GM23248 (cell line): ENCODE measurements around the gene DACH1. TPM values are rescaled to one million over a fixed set of nuclear protein-coding genes. Genes with fewer than 3 reads are reported as not detected.

Experiments used
- DNase-seq: peaks from one replicate; pipeline ENCODE4 v3.0.0-alpha.2; 2015
- H2AFZ ChIP-seq: fragments of 200-600 bp; sonication (generic); 2 replicates; pipeline ENCODE4 v1.6.1; 2016; ENCODE audit warnings: antibody characterized with exemption
- H3F3A ChIP-seq: fragments of 200-600 bp; sonication (generic); 2 replicates; pipeline ENCODE4 v1.6.1; 2016; ENCODE audit warnings: mild to moderate bottlenecking, antibody characterized with exemption, mixed run types; ENCODE audit not compliant: insufficient read depth
- H3K27ac ChIP-seq: fragments of 200-600 bp; sonication (generic); 2 replicates; pipeline ENCODE4 v1.5.1; 2016; ENCODE audit warnings: mild to moderate bottlenecking
- H3K27me3 ChIP-seq: fragments of 200-600 bp; sonication (generic); replicated peaks from 2 replicates; pipeline ENCODE4 v1.6.1; 2016; ENCODE audit warnings: mild to moderate bottlenecking; ENCODE audit not compliant: insufficient read depth
- H3K36me3 ChIP-seq: fragments of 200-600 bp; sonication (generic); 2 replicates; pipeline ENCODE4 v1.6.1; 2016; ENCODE audit warnings: low read depth, mild to moderate bottlenecking
- H3K4me1 ChIP-seq: fragments of 200-600 bp; sonication (generic); 2 replicates; pipeline ENCODE4 v1.6.1; 2016; ENCODE audit warnings: mild to moderate bottlenecking; ENCODE audit not compliant: insufficient read depth
- H3K4me2 ChIP-seq: fragments of 200-600 bp; sonication (generic); one replicate; pipeline ENCODE4 v1.6.1; 2016; ENCODE audit warnings: mild to moderate bottlenecking; ENCODE audit not compliant: unreplicated experiment
- H3K4me3 ChIP-seq: fragments of 200-600 bp; sonication (generic); 2 replicates; pipeline ENCODE4 v1.5.1; 2016; ENCODE audit warnings: mild to moderate bottlenecking
- H3K79me2 ChIP-seq: fragments of 200-600 bp; sonication (generic); 2 replicates; pipeline ENCODE4 v1.6.1; 2016; ENCODE audit warnings: mild to moderate bottlenecking; ENCODE audit not compliant: insufficient read depth
- H3K9ac ChIP-seq: fragments of 200-600 bp; sonication (generic); 2 replicates; pipeline ENCODE4 v1.6.1; 2016; ENCODE audit warnings: mild to moderate bottlenecking
- H3K9me2 ChIP-seq: fragments of 200-600 bp; sonication (generic); 2 replicates; pipeline ENCODE4 v1.6.1; 2016; ENCODE audit warnings: mixed run types, mild to moderate bottlenecking, moderate library complexity; ENCODE audit not compliant: insufficient read depth
- H3K9me3 ChIP-seq: fragments of 200-600 bp; sonication (generic); one replicate; pipeline ENCODE4 v1.6.1; 2017; ENCODE audit warnings: low read depth
- H4K20me1 ChIP-seq: fragments of 200-600 bp; sonication (generic); 2 replicates; pipeline ENCODE4 v1.6.0; 2016; ENCODE audit not compliant: insufficient read depth
- EZH2 ChIP-seq: fragments of 200-600 bp; sonication (generic); IDR thresholded peaks from 2 replicates; pipeline ENCODE4 v1.6.1; 2018; ENCODE audit warnings: antibody characterized with exemption, mild to moderate bottlenecking; ENCODE audit not compliant: insufficient read depth, poor library complexity, severe bottlenecking
- EZH2phosphoT487 ChIP-seq: fragments of 200-600 bp; sonication (generic); IDR thresholded peaks from 2 replicates; pipeline ENCODE4 v1.6.1; 2018; ENCODE audit warnings: antibody characterized with exemption, moderate library complexity, mild to moderate bottlenecking, low read depth; ENCODE audit not compliant: insufficient read depth
- WGBS, 2 experiments: methylation state at CpG; one replicate each; pipeline ENCODE4 v1.1.6; 2015 to 2017; ENCODE audit warnings: low lambda C conversion rate in 2 of 2, low coverage in 1 of 2; ENCODE audit errors: missing lambda C conversion rate in 2 of 2; 5-methylcytosine and 5-hydroxymethylcytosine counted together
- in situ Hi-C: fragments of 300-500 bp; cut with MboI; formaldehyde crosslinking; loops from 2 replicates; pipeline ENCODE4 v1.15.0; 2020
- polyA plus RNA-seq: library from polyadenylated mRNA; unstranded; fragments of >200 nt; fragmentation: Nextera tagmentation; extraction: Ambion mirVana; gene quantifications from 2 replicates; pipeline ENCODE4 v1.2.1, GENCODE V29; 2016
- total RNA-seq: library from RNA; depleted of rRNA; stranded (reverse); fragments of >200 nt; shearing (Covaris generic); gene quantifications from 2 replicates; pipeline ENCODE4 v1.2.3, GENCODE V29; 2014

Gene DACH1
- total and polyA plus RNA-seq, 2 experiments from 2014 or later: not detected

DNA sequence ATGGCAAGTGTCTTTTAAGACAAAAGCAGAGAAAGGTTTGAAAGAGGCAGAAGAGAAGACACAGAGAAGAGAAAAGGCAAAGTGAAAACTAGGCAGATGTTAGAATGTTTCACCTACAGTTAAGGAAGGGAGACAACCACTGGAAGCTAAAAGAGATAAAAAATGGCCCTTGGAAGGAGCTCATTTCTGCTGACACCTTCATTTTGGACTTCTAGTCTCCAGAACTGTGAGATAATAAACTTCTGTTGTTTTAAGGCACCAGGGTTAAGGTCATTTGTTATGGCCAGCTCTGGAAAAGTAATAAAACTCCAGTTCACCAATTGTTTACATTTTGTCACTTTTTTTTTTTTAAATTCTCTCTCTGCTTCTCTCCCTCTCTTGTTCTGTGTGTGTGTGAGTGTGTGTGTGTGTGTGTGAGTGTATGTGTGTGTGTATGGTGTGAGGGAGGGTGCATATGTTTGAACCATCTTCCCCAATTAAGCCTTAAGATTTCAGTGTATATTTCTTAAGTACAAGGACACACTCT is 374.6 kb downstream of the DACH1 start:
- H3K4me2 ChIP-seq: no peak overlapping the region
- no peak overlapping the region for H3K4me3 ChIP-seq

DNA sequence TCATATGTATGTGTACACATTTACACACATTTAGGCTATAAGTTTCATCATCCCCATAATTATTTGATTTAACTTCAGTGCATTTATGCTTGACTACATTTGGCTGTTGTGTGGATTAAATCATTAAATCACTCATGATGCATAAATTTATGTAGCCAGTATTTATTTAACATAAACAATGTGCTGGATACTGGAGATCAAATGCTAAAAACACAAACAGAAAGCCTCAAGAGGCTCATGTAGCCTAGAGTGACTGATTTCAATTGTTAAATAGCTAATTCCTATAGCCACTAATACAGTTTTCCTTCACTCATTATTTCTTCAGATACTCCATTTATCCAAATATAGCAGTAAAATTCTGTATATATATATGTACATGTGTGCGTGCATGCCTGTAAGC is 376.0 kb downstream of the DACH1 start:
- 52 to 56% methylated on average over 1 of the region's 1 CpG for WGBS, 2 experiments
- Histone ChIP-seq H3K9me3 (no peaks in the 10 kb centered on the region), H3K4me3 (no peak overlapping the region), H3K27ac (no peak overlapping the region), H4K20me1 (no peaks in the 10 kb centered on the region), H2AFZ (no peak overlapping the region), H3K27me3 (no peaks in the 10 kb centered on the region), H3K9me2 (no peaks in the 10 kb centered on the region), H3K4me1 (no peaks in the 10 kb centered on the region), H3K36me3 (no peaks in the 10 kb centered on the region), H3F3A (no peaks in the 10 kb centered on the region), H3K4me2 (no peak overlapping the region), H3K9ac (no peak overlapping the region), H3K79me2 (no peaks in the 10 kb centered on the region)
- DNase-seq: no peak
- no peak for TF ChIP-seq EZH2
- TF ChIP-seq EZH2phosphoT487: no peak
- in situ Hi-C loops: no loop called here

More for the DNA sequence above, 374.6 kb downstream of the DACH1 start:
- Histone ChIP-seq H3K27me3 (no peaks in the 10 kb centered on the region), H3K9me3 (no peaks in the 10 kb centered on the region), H3K9me2 (no peaks in the 10 kb centered on the region), H3K79me2 (no peaks in the 10 kb centered on the region), H3K36me3 (no peaks in the 10 kb centered on the region), H3F3A (no peaks in the 10 kb centered on the region), H3K4me1 (no peaks in the 10 kb centered on the region), H3K9ac (no peak overlapping the region), H3K27ac (no peak overlapping the region), H4K20me1 (no peaks in the 10 kb centered on the region), H2AFZ (no peak overlapping the region)
- TF ChIP-seq EZH2: no peak
- no peak for TF ChIP-seq EZH2phosphoT487
- DNase-seq: no peak
- in situ Hi-C loops: no loop called here

DNA sequence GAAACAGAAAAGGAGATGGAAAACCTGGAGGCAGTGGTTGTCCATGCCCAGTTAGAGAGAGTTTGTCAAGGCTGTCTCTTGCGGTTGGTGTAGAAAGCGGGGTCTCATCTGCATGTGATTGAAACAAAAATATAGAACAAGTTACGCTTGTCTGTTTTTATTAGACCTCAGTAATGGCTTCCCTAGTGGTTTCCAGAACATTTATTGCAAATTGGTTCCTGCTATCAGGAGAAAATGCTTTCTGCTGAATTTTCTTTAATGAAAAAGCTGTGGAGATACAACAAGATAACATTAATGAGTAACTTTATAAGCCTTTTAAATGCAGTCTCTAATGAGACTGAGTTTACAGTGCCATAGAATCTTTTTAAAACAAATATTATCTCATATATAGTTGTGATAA is 378.0 kb downstream of the DACH1 start:
- Histone ChIP-seq H3K36me3 (no peaks in the 10 kb centered on the region), H2AFZ (no peak overlapping the region), H3K9me3 (no peaks in the 10 kb centered on the region), H3K9ac (no peak overlapping the region), H4K20me1 (no peaks in the 10 kb centered on the region), H3K27me3 (no peaks in the 10 kb centered on the region), H3K9me2 (no peaks in the 10 kb centered on the region), H3K79me2 (no peaks in the 10 kb centered on the region), H3K27ac (no peak overlapping the region), H3K4me3 (no peak overlapping the region), H3K4me1 (no peaks in the 10 kb centered on the region), H3K4me2 (no peak overlapping the region), H3F3A (no peaks in the 10 kb centered on the region)
- DNase-seq: no peak
- in situ Hi-C loops: no loop called here
- TF ChIP-seq EZH2: no peak
- TF ChIP-seq EZH2phosphoT487: no peak
- WGBS, 2 experiments: 39 to 43% methylated on average over 3 of the region's 3 CpGs

DNA sequence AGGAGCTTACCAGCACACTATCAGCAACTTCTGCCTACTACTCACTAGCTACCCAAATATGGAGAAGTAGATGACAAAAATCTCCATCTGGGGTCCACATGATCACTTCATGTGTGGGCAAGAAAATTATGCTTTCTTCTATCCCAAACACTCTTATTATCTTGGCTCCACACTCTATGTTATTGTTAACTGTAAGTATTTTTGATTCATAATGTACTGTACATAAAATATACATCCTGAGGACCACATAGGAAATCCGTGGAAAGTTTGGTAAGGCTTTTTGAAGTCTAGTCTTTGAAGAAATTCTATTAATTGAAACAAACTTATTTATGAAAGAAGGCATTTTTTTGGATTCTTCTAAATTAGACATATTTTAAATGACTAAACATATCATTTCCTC is 378.8 kb downstream of the DACH1 start:
- H4K20me1 ChIP-seq: no peaks in the 10 kb centered on the region
- no peaks in the 10 kb centered on the region for H3F3A ChIP-seq
- no peaks in the 10 kb centered on the region for H3K9me2 ChIP-seq
- no peak overlapping the region for H3K4me2 ChIP-seq
- H3K79me2 ChIP-seq: no peaks in the 10 kb centered on the region
- H3K27me3 ChIP-seq: no peaks in the 10 kb centered on the region
- no peak for DNase-seq
- no peaks in the 10 kb centered on the region for H3K4me1 ChIP-seq
- in situ Hi-C loops: no loop called here
- H3K27ac ChIP-seq: no peak overlapping the region
- H3K9me3 ChIP-seq: no peaks in the 10 kb centered on the region
- no peak overlapping the region for H2AFZ ChIP-seq
- no peak overlapping the region for H3K4me3 ChIP-seq
- TF ChIP-seq EZH2: no peak
- TF ChIP-seq EZH2phosphoT487: no peak
- H3K9ac ChIP-seq: no peak overlapping the region
- 0 to 5% methylated on average over 1 of the region's 1 CpG for WGBS, 2 experiments
- H3K36me3 ChIP-seq: no peaks in the 10 kb centered on the region

DNA sequence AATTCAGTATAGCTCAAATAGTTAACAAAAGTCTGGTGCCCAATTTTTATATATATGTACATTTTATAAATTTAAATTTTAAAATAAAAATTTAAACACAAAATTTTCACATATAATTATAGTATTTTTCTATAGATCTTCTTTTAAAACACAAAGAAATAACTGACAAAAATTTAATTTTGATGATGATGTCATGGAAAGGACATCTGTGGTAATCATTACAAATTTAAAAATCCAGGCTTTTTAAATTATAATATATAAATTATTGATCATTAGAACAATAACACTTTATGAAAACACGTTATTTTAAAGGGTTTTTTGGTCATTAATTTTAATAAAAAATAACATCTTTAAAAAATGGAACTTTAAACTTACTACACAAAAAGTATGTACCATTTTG is 381.1 kb downstream of the DACH1 start:
- Histone ChIP-seq H3K9me3 (no peaks in the 10 kb centered on the region), H3K27ac (no peak overlapping the region), H3K79me2 (no peaks in the 10 kb centered on the region), H3K4me1 (no peaks in the 10 kb centered on the region), H3K9me2 (no peaks in the 10 kb centered on the region), H3K9ac (no peak overlapping the region), H3K36me3 (no peaks in the 10 kb centered on the region), H3F3A (no peaks in the 10 kb centered on the region), H3K4me2 (no peak overlapping the region), H2AFZ (no peak overlapping the region), H4K20me1 (no peaks in the 10 kb centered on the region), H3K4me3 (no peak overlapping the region), H3K27me3 (no peaks in the 10 kb centered on the region)
- in situ Hi-C loops: no loop called here
- 2 to 7% methylated on average over 1 of the region's 1 CpG for WGBS, 2 experiments
- no peak for DNase-seq
- TF ChIP-seq EZH2 (no peak), EZH2phosphoT487 (no peak)
